Psoas muscle (tissue), 8 donors: Measurements from ENCODE around the gene FGGY. TPM values are rescaled to one million over a fixed set of nuclear protein-coding genes. Genes with fewer than 3 reads are reported as not detected.

Experiments used
- ATAC-seq, 4 donors: fragments of 200-7000 bp; cut with Tn5 transposase; one replicate each; pipeline ENCODE4 v1.9.1; 2020; ENCODE audit warnings: moderate library complexity in 3 of 4, mild to moderate bottlenecking in 2 of 4
- DNase-seq, 2 donors: peaks; one replicate each; pipeline ENCODE4 v3.0.0-alpha.2; 2020
- H3K27ac ChIP-seq: fragments of 200-600 bp; one replicate; pipeline ENCODE4 v1.8.0; 2022
- H3K27me3 ChIP-seq, 3 donors: fragments of 200-600 bp in 1 of 3; one replicate each; pipeline versions ENCODE4 v1.6.1 to v1.8.0; 2013 to 2022; ENCODE audit warnings: low read length in 2 of 3, mild to moderate bottlenecking in 2 of 3, moderate library complexity in 1 of 3; ENCODE audit not compliant: insufficient read depth in 3 of 3
- H3K36me3 ChIP-seq, 2 donors: fragments of 200-600 bp in 1 of 2; one replicate each; pipeline versions ENCODE4 v1.6.1 to v1.8.0; 2013 to 2022; ENCODE audit warnings: low read depth in 1 of 2, mild to moderate bottlenecking in 1 of 2, moderate library complexity in 1 of 2; ENCODE audit not compliant: insufficient read depth in 1 of 2
- H3K4me1 ChIP-seq: fragments of 200-600 bp; one replicate; pipeline ENCODE4 v1.8.0; 2022
- H3K4me3 ChIP-seq: fragments of 200-600 bp; one replicate; pipeline ENCODE4 v1.8.0; 2022; ENCODE audit warnings: mild to moderate bottlenecking
- H3K9me3 ChIP-seq: fragments of 200-600 bp; one replicate; pipeline ENCODE4 v1.8.0; 2022
- CTCF ChIP-seq: fragments of 200-600 bp; IDR thresholded peaks from one replicate; pipeline ENCODE4 v1.8.0; 2022; ENCODE audit warnings: antibody characterized with exemption
- WGBS, 3 donors: extraction: QIAGEN DNeasy Blood & Tissue Kit; methylation state at CpG; one replicate each; pipeline versions ENCODE4 v1.1.6 to v1.1.7; 2013; 5-methylcytosine and 5-hydroxymethylcytosine counted together
- intact Hi-C, 2 donors: fragments of 100-400 bp; cut with DNase I; formaldehyde crosslinking; loops; one replicate each; pipeline versions ENCODE4 v1.11.0 to v1.14.2; 2022
- polyA plus RNA-seq, 3 donors: library from polyadenylated mRNA; stranded (reverse); fragments of 200-250 nt; gene quantifications; one replicate each; pipeline ENCODE4 v1.2.3, GENCODE V29; 2013
- total RNA-seq, 4 donors: library from RNA; stranded (reverse); fragmentation: NEBNext Ultra II Directional in 2 of 4; extraction: Animal tissue kit (Norgen Biotek cat#: 25700) in 2 of 4; gene quantifications; one replicate each; pipeline versions ENCODE4 v1.2.1 to v1.2.4, GENCODE V29; 2021 to 2023
- donor health status: healthy with polysubstance abuse.
- donor health status: DM: no; HTN: no; CAD: no; lungs with moderate emphysema.
- donor health status: Bipolar disorder and iron deficiency.
- donor health status: healthy.
- donor health status: DM: yes; HTN: yes; CAD: no.
- donor health status: DM: no; HTN: no; CAD: no.
- donor health status: DM: no; HTN: no; CAD: no.
- donor health status: DM: yes; HTN: yes; CAD: no.

The FGGY gene
- total and polyA plus RNA-seq, 7 donors: 11.9 to 72.2 (median 46.5) TPM

GRCh38 chr1:59443310-59443709 lies 146.4 kb downstream of the FGGY start:
- Histone ChIP-seq H3K9me3 (no peaks in the 10 kb centered on the region), H3K27me3 (no peaks in the 10 kb centered on the region), H3K36me3 (no peaks in the 10 kb centered on the region), H3K27ac (peak overlapping the region; percentile 33), H3K4me3 (no peak overlapping the region), H3K4me1 (peaks cover 61% of the 10 kb centered on the region)
- intact Hi-C loops: no loop called here
- DNase-seq (no peak), ATAC-seq (no peak)
- TF ChIP-seq CTCF: no peak
- 7 to 22% (median 13%) methylated on average over 1 of the region's 1 CpG for WGBS, 3 donors

- Histone ChIP-seq H3K36me3 (no peaks in the 10 kb centered on the region), H3K27me3 (no peaks in the 10 kb centered on the region), H3K9me3 (no peaks in the 10 kb centered on the region), H3K27ac (peak overlapping the region; percentile 80), H3K4me3 (no peak overlapping the region), H3K4me1 (peaks cover 64% of the 10 kb centered on the region)
- no peak for ATAC-seq
- DNase-seq: no peak
- TF ChIP-seq CTCF: no peak
- intact Hi-C loops: no loop called here
- WGBS, 3 donors: 98 to 99% (median 98%) methylated on average over 6 of the region's 6 CpGs
These were observed 147.6 kb downstream of the FGGY start for GRCh38 chr1:59444520-59444919.

GRCh38 chr1:59445040-59445439 lies 148.1 kb downstream of the FGGY start:
- Histone ChIP-seq H3K4me3 (no peak overlapping the region), H3K36me3 (no peaks in the 10 kb centered on the region), H3K4me1 (peaks cover 64% of the 10 kb centered on the region), H3K27ac (peak overlapping the region; percentile 80), H3K27me3 (no peaks in the 10 kb centered on the region), H3K9me3 (no peaks in the 10 kb centered on the region)
- ATAC-seq (peak; percentile 69 to 94 (median 86)), DNase-seq (peak; percentile 36 to 76)
- intact Hi-C loops: no loop called here
- whole genome bisulfite sequencing, 3 donors: 38 to 62% (median 39%) methylated on average over 1 of the region's 1 CpG
- TF ChIP-seq CTCF: no peak

- Histone ChIP-seq H3K27ac (peak overlapping the region; percentile 80), H3K4me1 (peaks cover 63% of the 10 kb centered on the region), H3K36me3 (no peaks in the 10 kb centered on the region), H3K4me3 (peak overlapping the region; percentile 20), H3K9me3 (no peaks in the 10 kb centered on the region), H3K27me3 (no peaks in the 10 kb centered on the region)
- intact Hi-C loops: no loop called here
- no peak for DNase-seq
- peak; percentile 85 to 89 (median 87) for ATAC-seq
- TF ChIP-seq CTCF: no peak
- WGBS, 3 donors: 24 to 42% (median 28%) methylated on average over 9 of the region's 9 CpGs
These were observed 149.5 kb downstream of the FGGY start for GRCh38 chr1:59446257-59446901.

GRCh38 chr1:59452026-59452425 lies 155.1 kb downstream of the FGGY start:
- DNase-seq (no peak), ATAC-seq (no peak)
- H3K4me3 ChIP-seq: no peak overlapping the region
- H3K36me3 ChIP-seq: no peaks in the 10 kb centered on the region
- no peak for TF ChIP-seq CTCF
- no peak overlapping the region for H3K27ac ChIP-seq
- H3K9me3 ChIP-seq: no peaks in the 10 kb centered on the region
- intact Hi-C loops: no loop called here
- WGBS, 3 donors: 88 to 100% (median 97%) methylated on average over 1 of the region's 1 CpG
- peaks cover 25% of the 10 kb centered on the region for H3K4me1 ChIP-seq
- no peaks in the 10 kb centered on the region for H3K27me3 ChIP-seq
